Measurements from ENCODE around the gene TFDP1.

DNA sequence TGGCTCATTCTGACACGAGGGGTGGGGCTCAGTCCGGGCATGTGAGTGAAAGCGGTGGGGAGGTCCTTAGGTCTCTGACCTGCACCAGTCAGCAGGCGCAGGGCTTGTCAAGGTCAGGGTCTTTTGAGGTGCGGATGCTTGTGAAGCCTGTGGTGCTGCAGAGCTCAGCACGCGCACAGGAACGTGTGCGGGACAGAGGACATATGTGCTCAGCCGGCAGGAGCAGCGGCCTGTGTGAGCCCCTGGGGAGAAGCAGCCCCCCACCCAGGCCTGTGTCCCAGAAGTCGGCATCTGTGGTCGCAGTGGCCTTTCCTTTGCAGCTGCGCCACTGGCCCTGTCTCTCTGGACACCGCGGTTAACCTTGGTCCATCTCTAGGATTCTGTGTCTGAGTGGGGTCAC lies 42.6 kb downstream of the TFDP1 start:
- TF ChIP-seq, protein P1, sequence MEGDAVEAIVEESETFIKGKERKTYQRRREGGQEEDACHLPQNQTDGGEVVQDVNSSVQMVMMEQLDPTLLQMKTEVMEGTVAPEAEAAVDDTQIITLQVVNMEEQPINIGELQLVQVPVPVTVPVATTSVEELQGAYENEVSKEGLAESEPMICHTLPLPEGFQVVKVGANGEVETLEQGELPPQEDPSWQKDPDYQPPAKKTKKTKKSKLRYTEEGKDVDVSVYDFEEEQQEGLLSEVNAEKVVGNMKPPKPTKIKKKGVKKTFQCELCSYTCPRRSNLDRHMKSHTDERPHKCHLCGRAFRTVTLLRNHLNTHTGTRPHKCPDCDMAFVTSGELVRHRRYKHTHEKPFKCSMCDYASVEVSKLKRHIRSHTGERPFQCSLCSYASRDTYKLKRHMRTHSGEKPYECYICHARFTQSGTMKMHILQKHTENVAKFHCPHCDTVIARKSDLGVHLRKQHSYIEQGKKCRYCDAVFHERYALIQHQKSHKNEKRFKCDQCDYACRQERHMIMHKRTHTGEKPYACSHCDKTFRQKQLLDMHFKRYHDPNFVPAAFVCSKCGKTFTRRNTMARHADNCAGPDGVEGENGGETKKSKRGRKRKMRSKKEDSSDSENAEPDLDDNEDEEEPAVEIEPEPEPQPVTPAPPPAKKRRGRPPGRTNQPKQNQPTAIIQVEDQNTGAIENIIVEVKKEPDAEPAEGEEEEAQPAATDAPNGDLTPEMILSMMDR (IDR thresholded peaks at IDR 0.05): no peak
- no peak for TF ChIP-seq POLR2AphosphoS5 (IDR thresholded peaks at IDR 0.05)
